G401 (cell line): ENCODE measurements around the gene NPC1L1. TPM values are rescaled to one million over a fixed set of nuclear protein-coding genes. Genes with fewer than 3 reads are reported as not detected.
"Not testable (repeated sequence)": the region's sequence is repeated elsewhere in the genome, so short reads cannot be mapped to it uniquely, and the experiment has no call there.

Source experiments
- DNase-seq: peaks from one replicate; pipeline ENCODE4 v3.0.0-alpha.2; 2015; ENCODE audit warnings: low spot score
- in situ Hi-C: cut with HindIII; loops from 2 replicates; pipeline ENCODE4 v1.10.0; 2016; ENCODE audit warnings: low sequenced_read_pairs, mixed read lengths
- total RNA-seq: library from RNA; depleted of rRNA; stranded (reverse); fragments of >200 nt; shearing (Covaris generic); gene quantifications from 2 replicates; pipeline ENCODE4 v1.2.3, GENCODE V29; 2014

NPC1L1 gene
- total RNA-seq, 1 experiment from 2014 or later, result not detected

- DNase-seq, result no peak
- in situ Hi-C loops, result loop anchor here (25.0 kb wide), 1 partner anchor 129 kb away; no protein-coding TSS in a partner anchor
Observed at GRCh38 chr7:44565795-44566559, 24.8 kb upstream of the NPC1L1 start.

DNA sequence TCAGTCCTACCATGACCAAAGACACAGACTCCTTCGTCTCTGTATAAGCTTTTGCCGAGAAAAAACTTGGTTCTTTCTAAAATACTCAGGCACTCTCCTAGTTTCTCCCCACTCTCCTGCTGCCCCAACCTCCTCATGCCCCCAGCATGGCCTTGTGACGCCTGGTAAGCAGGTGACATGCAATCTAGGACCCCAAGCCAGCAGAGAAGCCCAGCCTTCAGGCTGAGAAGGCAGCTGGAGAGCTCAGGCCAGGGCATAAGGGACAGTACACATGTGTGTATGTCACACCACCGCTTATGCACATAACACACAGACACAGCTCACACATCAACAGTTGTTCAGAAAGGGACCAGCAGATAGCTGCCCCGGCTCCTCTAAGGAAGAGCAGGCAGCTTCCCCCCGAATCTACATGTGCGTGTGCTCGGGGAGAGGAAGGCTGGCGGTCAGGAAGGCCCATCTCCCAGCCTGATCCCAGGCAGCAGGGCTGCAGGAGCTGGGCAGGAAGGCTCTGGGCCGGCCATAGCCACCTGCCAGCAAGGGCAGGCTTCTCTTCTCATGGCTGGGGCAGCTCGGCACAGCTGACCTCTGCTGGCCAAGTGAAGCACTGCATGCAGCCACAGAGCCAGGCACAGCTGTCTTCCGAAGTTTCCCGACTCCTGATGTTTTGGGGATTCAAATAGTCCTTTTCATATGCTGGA, 24.1 kb upstream of the NPC1L1 start:
- in situ Hi-C loops, result loop anchor here (25.0 kb wide), 1 partner anchor 128 kb away; no protein-coding TSS in a partner anchor
- peak; percentile 63 for DNase-seq

DNA sequence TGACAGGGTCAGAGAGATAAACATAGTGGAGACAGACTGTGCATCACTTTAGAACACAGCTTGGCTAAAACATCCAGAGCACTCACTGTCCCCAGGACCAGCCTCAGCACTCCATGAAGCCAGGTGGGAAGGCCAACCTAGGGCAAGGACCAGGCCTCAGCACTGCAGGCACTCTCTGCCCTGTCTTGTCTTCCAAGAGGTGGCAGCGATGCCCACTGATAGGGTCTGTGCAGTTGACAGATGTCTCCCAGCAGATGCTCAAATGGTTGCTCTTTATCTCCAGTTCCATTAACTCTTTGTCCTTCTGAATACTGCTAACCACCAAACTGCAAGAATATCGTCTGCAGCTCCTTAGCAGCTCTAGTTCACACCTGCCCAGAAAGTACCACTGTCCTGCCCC, 23.5 kb upstream of the NPC1L1 start:
- no peak for DNase-seq
- in situ Hi-C loops, result loop anchor here (25.0 kb wide), 1 partner anchor 127 kb away; no protein-coding TSS in a partner anchor

GRCh38 chr7:44563171-44563679, 22.1 kb upstream of the NPC1L1 start:
- DNase-seq, result no peak
- in situ Hi-C loops, result loop anchor here (25.0 kb wide), 1 partner anchor 126 kb away; no protein-coding TSS in a partner anchor

GRCh38 chr7:44562622-44562962, 21.5 kb upstream of the NPC1L1 start:
- in situ Hi-C loops, result loop anchor here (25.0 kb wide), 1 partner anchor 125 kb away; no protein-coding TSS in a partner anchor
- DNase-seq, result not testable (repeated sequence)

DNA sequence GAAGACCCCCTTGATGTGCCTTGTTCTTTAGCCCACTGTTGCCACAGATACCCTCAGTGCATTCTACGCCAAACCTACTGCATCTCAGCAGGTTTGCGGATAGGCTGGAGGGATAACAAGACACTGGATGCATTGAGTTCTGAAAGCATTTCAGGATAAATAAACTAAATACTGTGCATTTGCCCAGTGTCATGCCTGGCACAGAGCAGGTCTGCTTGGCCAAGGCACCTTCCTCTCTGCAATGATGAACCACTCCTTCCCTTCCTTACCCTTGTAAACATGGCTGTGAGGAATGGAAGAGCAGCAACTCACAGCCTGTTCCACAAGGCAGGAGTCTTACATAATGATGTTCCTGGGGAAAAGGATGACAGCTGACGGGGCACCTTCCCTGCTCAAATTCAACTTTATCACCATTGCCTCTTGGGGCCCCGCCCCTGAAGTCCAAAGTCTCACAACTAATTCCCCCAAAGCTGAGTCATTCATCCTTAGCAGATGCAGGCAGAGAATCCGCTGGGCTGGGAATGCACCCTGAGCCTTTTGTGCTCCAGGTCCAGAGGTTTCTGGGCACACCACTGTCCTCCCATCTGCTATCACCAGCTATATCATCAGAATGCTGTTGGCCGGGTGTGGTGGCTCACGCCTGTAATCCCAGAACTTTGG, 21.0 kb upstream of the NPC1L1 start:
- DNase-seq, result no peak
- in situ Hi-C loops, result loop anchor here (25.0 kb wide), 1 partner anchor 125 kb away; no protein-coding TSS in a partner anchor

GRCh38 chr7:44561481-44561880, 20.4 kb upstream of the NPC1L1 start:
- DNase-seq, result no peak
- in situ Hi-C loops, result loop anchor here (25.0 kb wide), 1 partner anchor 124 kb away; no protein-coding TSS in a partner anchor

- in situ Hi-C loops, result loop anchor here (25.0 kb wide), 1 partner anchor 122 kb away; no protein-coding TSS in a partner anchor
- peak; percentile 26 for DNase-seq
Observed at GRCh38 chr7:44559485-44559884, 18.4 kb upstream of the NPC1L1 start.

DNA sequence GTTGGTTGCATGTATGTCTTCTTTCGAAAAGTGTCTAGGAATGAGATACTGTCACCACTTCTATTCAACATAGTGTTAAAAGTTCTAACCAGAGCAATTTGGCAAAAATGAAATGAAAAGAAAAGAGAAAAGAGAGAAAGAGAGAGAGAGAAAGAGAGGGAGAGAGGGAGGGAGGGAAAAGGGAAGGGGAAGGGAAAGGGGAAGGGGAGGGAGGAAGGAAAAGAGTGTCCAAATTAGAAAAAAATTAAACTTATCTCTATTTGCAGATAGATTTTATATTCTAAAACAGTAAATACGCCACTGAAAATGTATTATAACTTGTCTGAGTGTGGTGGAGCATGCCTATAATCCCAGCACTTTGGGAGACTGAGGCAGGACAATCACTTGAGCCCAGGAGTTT, 16.4 kb upstream of the NPC1L1 start:
- no peak for DNase-seq
- in situ Hi-C loops, result loop anchor here (25.0 kb wide), 1 partner anchor 120 kb away; no protein-coding TSS in a partner anchor

GRCh38 chr7:44555350-44555749, 14.2 kb upstream of the NPC1L1 start:
- in situ Hi-C loops, result loop anchor here (25.0 kb wide), 1 partner anchor 118 kb away; no protein-coding TSS in a partner anchor

DNA sequence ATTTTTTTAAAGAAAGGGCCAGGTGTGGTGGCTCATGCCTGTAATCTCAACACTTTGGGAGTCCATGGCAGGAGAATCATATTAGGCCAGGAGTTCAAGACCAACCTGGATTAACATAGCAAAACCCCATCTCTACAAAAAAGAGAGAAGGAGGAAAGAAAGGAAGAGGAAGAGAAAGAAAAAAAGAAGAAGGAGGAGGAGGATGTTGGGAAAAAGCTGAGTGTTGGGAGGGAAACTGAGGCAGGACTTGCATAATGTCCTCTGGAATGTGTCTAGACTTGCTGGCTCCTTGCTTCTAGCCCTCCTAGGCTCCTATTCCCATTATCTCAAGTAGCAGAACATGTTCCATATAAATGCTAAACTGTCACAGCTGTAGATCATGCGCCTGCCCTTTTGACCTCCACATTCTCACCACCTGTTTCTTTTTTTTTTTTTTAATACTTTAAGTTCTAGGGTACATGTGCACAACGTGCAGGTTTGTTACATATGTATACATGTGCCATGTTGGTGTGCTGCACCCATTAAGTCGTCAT, 11.4 kb upstream of the NPC1L1 start:
- in situ Hi-C loops, result loop anchor here (25.0 kb wide), 1 partner anchor 115 kb away; no protein-coding TSS in a partner anchor
- DNase-seq, result not testable (repeated sequence)

More at GRCh38 chr7:44555350-44555749, 14.2 kb upstream of the NPC1L1 start:
- no peak for DNase-seq

DNA sequence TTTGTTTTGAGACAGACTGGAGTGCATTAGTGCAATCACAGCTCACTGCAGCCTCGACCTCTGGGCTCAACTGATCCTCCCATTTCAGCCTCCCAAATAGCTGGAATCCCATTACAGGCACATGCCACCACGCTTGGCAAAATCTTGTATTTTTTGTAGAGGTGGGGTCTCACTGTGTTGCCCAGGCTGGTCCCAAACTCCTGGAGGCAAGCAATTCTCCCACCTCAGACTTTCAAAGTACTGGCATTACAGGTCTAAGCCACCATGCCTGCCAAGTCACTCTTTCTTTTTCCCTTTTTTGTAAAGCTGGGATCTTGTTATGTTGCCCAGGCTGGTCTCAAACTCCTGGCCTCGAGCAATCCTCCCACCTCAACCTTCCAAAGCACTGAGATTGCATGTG, 8.3 kb upstream of the NPC1L1 start:
- no peak for DNase-seq
- in situ Hi-C loops, result no loop called here

DNA sequence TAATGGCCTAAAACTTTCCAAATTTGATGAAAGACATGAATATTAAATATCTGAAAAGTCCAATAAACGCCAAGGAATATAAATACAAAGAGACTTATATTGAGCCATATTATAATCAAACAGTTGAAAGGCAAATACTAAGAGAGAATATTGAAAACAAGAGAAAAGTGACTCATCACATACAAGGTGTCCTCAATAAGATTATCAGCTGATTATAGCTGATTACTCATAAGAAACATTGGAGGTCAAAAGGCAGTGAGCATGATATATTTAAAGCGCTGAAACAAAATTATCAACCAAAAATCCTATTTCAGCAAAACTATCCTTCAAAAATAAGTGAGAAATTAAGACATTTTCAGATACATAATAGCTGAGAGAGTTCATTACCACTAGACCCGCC, 7.8 kb upstream of the NPC1L1 start:
- DNase-seq, result no peak
- in situ Hi-C loops, result no loop called here

- in situ Hi-C loops, result no loop called here
Observed at GRCh38 chr7:44547536-44548231, 6.6 kb upstream of the NPC1L1 start.

GRCh38 chr7:44541876-44542610, 913 bp upstream of the NPC1L1 start:
- in situ Hi-C loops, result no loop called here
- DNase-seq, result no peak

More at GRCh38 chr7:44547536-44548231, 6.6 kb upstream of the NPC1L1 start:
- DNase-seq, result no peak

DNA sequence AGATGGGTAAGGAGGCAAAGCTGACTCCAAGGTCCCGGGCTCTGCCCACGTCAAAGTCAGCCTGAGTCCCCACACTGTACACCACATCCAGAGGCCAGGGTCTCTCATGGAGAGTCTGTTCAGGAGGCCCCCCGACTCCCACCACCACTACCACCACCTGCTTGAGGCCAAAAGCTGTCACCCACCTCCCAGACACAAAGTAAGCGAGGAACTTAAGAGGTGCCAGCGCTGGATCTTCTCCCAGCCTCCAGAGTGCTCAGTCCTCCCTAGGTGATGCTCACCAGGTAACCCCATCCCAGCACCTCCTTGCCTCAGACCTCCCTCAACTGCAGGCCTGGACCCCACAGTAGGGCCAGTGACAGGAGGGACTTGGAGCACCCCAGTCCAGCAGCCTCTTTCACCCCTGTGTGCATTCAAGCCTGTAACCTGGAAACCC, 520 bp downstream of the NPC1L1 start:
- in situ Hi-C loops, result no loop called here
- no peak for DNase-seq

- no peak for DNase-seq
- in situ Hi-C loops, result no loop called here
Observed at GRCh38 chr7:44539669-44540506, 1.2 kb downstream of the NPC1L1 start.
